ENCODE data around the gene ASAP2. TPM values are rescaled to one million over a fixed set of nuclear protein-coding genes. Genes with fewer than 3 reads are reported as not detected.

ASAP2 gene
- total and polyA plus RNA-seq, 9 of the 15 experiments (the other 6 are each of a cell fraction or from before 2014, with no cell fraction given): 0.06 to 4.3 (median 3.1) TPM

- peaks cover 8 to 21% of the 10 kb centered on the region in 2 experiments for H3K4me1 ChIP-seq (replicated peaks in 1 of 2; ENCODE audit: control insufficient read depth in 2 of 2, insufficient read depth in 2 of 2, low read length in 2 of 2)
- POLR2A ChIA-PET: no interaction called here
- in situ Hi-C loops (cut with MboI): no loop called here
- peak; percentile 80; the same call in 1 of the 2 replicates for TF ChIP-seq ZNF696 (CRISPR knock-in tag; conservative IDR thresholded peaks at IDR 0.05)
- TF ChIP-seq DPF2 (IDR thresholded peaks at IDR 0.05): no peak
- no peak for TF ChIP-seq PBX2 (CRISPR knock-in tag; IDR thresholded peaks at IDR 0.05; ENCODE audit: low read depth)
- peak; percentile 67 for TF ChIP-seq PBX2 (tag; conservative IDR thresholded peaks at IDR 0.05; ENCODE audit: low read depth)
- TF ChIP-seq CREB5 (CRISPR knock-in tag; IDR thresholded peaks at IDR 0.05): peak; percentile 93
- TF ChIP-seq FIP1L1 (IDR thresholded peaks at IDR 0.05; ENCODE audit: low read depth, low read length, poor library complexity, severe bottlenecking): no peak
- no peak for TF ChIP-seq JUND (IDR thresholded peaks at IDR 0.05; ENCODE audit: borderline replicate concordance, low read depth, low read length)
- TF ChIP-seq JUND (tag; IDR thresholded peaks at IDR 0.05; ENCODE audit: borderline replicate concordance, low read depth, low read length): peak; percentile 68; the same call in 2 of the 3 replicates
- peak; percentile 51 for TF ChIP-seq VEZF1 (CRISPR knock-in tag; IDR thresholded peaks at IDR 0.05)
- no peak for TF ChIP-seq RBM22 (IDR thresholded peaks at IDR 0.05; ENCODE audit: low read depth, low read length, poor library complexity, severe bottlenecking)
- TF ChIP-seq PHTF2 (CRISPR knock-in tag; IDR thresholded peaks at IDR 0.05): peak; percentile 36; the same call in 1 of the 2 replicates
- TF ChIP-seq FOXJ3 (CRISPR knock-in tag; IDR thresholded peaks at IDR 0.05): no peak
- peak; percentile 24 for TF ChIP-seq MXD1 (CRISPR knock-in tag; IDR thresholded peaks at IDR 0.05; ENCODE audit: borderline replicate concordance, poor library complexity, severe bottlenecking)
- TF ChIP-seq ZFPM2 (CRISPR knock-in tag; IDR thresholded peaks at IDR 0.05): peak; percentile 82; the same call in 1 of the 2 replicates
- no peak for TF ChIP-seq SIRT6 (IDR thresholded peaks at IDR 0.05; ENCODE audit: low read depth, low read length)
These were observed 37.1 kb upstream of the ASAP2 start for GRCh38 chr2:9169349-9170107.

More at GRCh38 chr2:9169349-9170107, 37.1 kb upstream of the ASAP2 start:
- no peaks in the 10 kb centered on the region for H4K20me1 ChIP-seq (replicated peaks; ENCODE audit: control insufficient read depth, insufficient read depth, low read length)
- H3K9ac ChIP-seq (ENCODE audit: insufficient read depth in 1 of 2, low read depth in 2 of 2, low read length in 2 of 2): no peak overlapping the region
- intact Hi-C loops (cut with micrococcal nuclease): loop anchor here (2.0 to 5.0 kb wide), 3 partner anchors 27 to 783 kb away; partner anchors contain the start of gene GRHL1
- peak overlapping the region; percentile 38; the same call in 1 of the 2 replicates for H3K4me2 ChIP-seq (ENCODE audit: insufficient read depth, low read length)
- no peaks in the 10 kb centered on the region for H3K79me2 ChIP-seq (ENCODE audit: control insufficient read depth, insufficient read depth, low read length)
- H2AFZ ChIP-seq (ENCODE audit: low read depth, low read length): peak overlapping the region; percentile 59; the same call in 1 of the 2 replicates
- H3K27me3 ChIP-seq (ENCODE audit: control insufficient read depth in 2 of 2, insufficient read depth in 2 of 2, low read length in 2 of 2): peaks cover 3 to 25% of the 10 kb centered on the region in 2 experiments
- WGBS (ENCODE audit: insufficient coverage, low coverage, missing lambda C conversion rate): 3% methylated on average over 9 of the region's 9 CpGs
- CTCF ChIA-PET (ENCODE audit: low intra/inter-chr PET ratio): no interaction called here
- DNase-seq (ENCODE audit: extremely low read depth in 1 of 4, low spot score in 3 of 4): peak in 1 of 4 experiments; percentile 78
- BruUV-seq (replicated peaks): no TSS peak
- H3K36me3 ChIP-seq (ENCODE audit: control insufficient read depth, insufficient read depth, low read length): no peaks in the 10 kb centered on the region
- no peaks in the 10 kb centered on the region for H3K9me1 ChIP-seq (ENCODE audit: control insufficient read depth, insufficient read depth, low read length)
- H3K27ac ChIP-seq (ENCODE audit: extremely low read depth, low read depth, low read length): no peak overlapping the region
- ATAC-seq: peak; percentile 85
- peak; percentile 89 for FAIRE-seq
- no peaks in the 10 kb centered on the region for H3K9me3 ChIP-seq (replicated peaks; ENCODE audit: control insufficient read depth, insufficient read depth, low read depth, low read length)
- no peak overlapping the region for H3K4me3 ChIP-seq
